Activated naive CD4-positive, alpha-beta T cell (primary cell): Measurements from ENCODE around the gene PAPPA.

ENCODE experiments used
- DNase-seq, 4 experiments: peaks; one replicate each; lab custom pipeline; 2025; lab: John Stamatoyannopoulos, UW

PAPPA gene

DNA sequence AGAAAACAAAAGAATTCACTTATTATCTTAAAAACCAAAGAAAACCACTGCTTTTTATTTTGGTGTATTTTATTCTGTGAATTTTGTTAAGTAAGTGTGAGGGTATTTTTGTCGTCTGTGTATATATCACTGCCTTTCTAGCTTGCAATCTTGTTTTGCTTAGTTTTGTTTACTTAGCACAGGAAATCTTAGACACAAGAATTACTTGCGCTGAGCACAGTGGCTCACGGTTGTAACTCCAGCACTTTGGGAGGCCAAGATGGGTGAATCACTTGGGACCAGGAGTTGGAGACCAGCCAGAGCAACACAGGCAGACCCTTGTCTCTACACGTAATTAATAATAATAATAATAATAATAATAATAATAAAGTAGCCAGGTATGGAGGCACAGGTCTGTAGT, 230.3 kb downstream of the PAPPA start:
- DNase-seq: no peak

GRCh38 chr9:116387934-116388698, 234.5 kb downstream of the PAPPA start:
- no peak for DNase-seq

- DNase-seq: no peak
Observed at GRCh38 chr9:116389541-116390302, 236.1 kb downstream of the PAPPA start.

- no peak for DNase-seq
Observed at GRCh38 chr9:116390303-116391228, 237.0 kb downstream of the PAPPA start.

GRCh38 chr9:116391306-116391900, 237.8 kb downstream of the PAPPA start:
- DNase-seq: no peak

GRCh38 chr9:116393198-116393597, 239.6 kb downstream of the PAPPA start:
- DNase-seq: no peak

GRCh38 chr9:116394070-116394469, 240.5 kb downstream of the PAPPA start:
- no peak for DNase-seq

GRCh38 chr9:116394894-116395698, 241.5 kb downstream of the PAPPA start:
- DNase-seq: no peak

DNA sequence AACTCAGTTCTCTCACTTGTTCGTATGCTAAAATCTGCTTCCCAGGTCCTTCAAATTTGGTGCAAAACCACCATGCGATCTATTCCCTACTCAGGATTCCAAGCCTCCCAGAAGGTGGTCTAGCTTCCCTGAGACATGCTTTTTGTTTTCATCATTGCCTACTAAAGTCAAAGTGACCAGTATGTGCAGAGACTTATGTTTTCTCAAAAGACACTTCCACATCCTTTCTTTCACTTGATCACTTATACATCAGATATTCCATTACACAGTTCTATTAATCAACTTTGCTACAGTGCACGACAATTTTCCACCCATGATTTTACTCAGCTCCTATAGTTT, 242.1 kb downstream of the PAPPA start:
- DNase-seq: no peak

DNA sequence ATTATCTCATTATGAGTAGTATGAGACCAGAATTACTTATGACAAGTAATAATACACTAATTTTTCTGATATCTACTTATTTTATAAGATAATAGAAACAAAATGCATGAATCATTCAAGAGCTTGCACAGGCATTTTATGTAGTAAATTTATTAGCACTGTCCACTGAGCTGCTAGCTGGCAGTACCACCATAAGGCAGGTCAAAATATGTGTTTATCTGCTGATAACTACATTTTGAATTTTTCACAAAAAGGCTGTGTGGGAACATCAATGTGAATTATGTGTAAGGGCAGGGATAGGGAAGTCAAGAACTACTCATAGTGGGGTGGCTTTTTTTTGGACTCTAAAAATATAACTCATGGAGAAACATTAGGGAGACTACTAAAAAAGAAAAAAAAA, 249.6 kb downstream of the PAPPA start:
- no peak for DNase-seq

DNA sequence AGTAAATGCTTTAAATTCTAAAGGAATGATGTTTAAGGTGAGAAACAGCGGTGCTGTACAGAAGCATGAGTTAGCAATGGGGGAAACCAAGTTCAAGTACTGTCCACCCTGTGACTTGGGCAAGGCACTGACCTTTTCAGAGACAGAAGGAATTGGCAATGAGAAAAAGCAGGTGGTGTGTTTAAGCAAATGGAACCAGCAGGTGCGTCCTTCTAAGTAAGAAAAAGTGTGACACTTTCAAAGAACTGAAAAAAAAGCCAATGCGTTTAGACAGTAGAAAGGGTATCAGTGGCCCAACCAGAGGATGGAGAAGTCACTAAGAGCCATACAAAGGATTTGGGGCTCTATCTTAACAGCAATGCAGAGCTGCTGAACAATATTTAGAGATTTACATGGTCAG, 250.6 kb downstream of the PAPPA start:
- no peak for DNase-seq

DNA sequence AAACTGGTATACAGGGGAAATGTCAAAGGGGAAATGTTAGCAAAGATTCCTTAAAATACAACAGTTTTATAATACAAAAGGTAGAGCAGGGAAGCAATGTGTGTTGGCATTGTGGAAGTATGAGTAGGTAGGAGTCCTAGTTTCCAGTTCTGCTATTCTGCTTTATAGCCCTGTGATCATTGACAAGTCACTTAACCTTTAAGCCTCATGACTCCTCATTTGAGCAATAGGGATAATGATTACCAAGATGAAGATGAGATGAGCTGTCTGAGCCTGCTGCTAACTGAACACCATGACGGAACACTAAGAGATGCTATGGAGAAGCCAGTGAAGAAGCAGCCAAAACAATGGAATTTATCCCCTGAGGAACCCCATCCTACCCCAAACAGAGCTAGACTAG, 251.7 kb downstream of the PAPPA start:
- DNase-seq: no peak

- no peak for DNase-seq
Observed at GRCh38 chr9:116406469-116406868, 252.9 kb downstream of the PAPPA start.

GRCh38 chr9:116409129-116409528, 255.5 kb downstream of the PAPPA start:
- DNase-seq: no peak

DNA sequence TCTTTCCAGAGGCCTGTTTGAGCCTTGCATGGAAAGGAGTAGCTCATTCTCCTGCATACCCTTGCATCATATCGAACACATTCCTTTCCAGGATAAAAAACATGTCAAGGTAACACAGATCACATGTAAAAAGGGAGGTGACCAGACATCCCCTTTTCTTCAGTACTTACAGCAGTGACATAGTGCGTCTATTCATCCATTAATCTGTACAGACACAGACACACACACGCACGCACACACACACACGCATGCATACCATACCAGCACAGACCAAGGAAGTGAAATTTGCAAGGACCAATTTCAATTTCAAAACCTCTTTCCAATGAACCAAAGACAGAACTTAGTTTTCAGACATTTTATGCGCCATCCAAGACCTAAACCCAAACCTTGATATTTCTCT, 256.0 kb downstream of the PAPPA start:
- DNase-seq: no peak

DNA sequence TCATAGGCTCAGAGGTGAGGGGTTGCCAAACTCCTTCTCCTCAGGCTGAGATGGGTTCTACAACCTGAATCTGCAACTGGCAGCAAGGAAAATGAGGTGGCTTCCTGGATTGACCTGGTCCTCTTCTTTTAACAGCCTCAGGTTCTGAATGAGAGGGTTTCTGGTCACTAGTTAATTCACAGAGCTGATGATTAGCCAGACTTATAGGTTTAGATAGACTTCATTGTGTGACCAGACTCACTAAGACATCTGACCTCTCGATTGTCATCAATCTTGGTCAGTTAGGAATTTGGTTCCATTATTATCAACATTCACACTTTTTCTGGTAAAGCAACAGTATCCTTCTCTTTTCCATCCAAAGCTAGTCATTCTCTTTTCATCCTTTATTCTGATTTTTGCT, 257.9 kb downstream of the PAPPA start:
- no peak for DNase-seq

DNA sequence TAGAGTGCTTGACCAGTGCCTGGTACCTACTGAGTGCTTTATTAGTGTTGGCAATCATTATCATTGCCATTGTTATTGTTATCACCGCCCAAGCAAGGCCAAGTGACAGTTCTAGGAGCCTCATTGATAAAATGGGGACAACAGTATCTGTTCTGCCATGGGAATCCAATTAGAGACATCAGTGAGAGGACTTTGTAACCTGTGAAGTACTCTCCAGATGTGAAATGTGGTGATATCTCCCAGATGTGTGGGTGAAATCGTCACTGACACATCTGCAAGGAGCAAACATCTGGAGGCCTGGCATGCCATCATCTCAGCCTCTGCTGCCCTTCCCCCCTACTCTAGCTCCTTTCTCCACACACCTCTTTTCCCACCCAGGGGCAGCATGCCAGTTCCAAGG, 260.8 kb downstream of the PAPPA start:
- DNase-seq: no peak

GRCh38 chr9:116416421-116416820, 262.8 kb downstream of the PAPPA start:
- DNase-seq: no peak

- no peak for DNase-seq
Observed at GRCh38 chr9:116417464-116417863, 263.9 kb downstream of the PAPPA start.

DNA sequence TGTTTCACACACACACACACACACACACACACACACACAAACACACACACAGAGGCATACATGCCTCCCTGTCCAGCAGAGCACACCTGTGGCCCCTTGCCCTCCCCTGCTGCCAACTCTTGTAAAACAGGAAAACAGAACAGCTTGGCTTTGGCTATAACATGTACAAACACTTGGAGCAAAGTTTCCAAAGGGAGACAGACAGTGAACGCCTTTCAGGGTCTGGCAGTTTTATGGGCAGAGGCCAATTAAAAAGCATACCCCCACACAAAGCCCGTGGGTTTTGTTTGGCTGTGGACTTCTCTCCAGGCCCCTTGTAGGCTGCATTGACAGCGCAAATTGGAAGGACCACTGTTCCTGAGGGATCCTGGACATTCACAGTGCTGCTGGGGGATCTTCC, 265.6 kb downstream of the PAPPA start:
- DNase-seq: no peak

- DNase-seq: no peak
Observed at GRCh38 chr9:116420993-116421538, 267.5 kb downstream of the PAPPA start.
